SU-DHL-6 (cell line): Measurements from ENCODE around the gene DVL1.

Source experiments
- H2AFZ ChIP-seq: fragments of 200-600 bp; sonication (generic); 2 replicates; pipeline ENCODE4 v1.6.1; 2014; ENCODE audit warnings: low read depth, mild to moderate bottlenecking, moderate library complexity, mixed read lengths, antibody characterized with exemption, low read length; ENCODE audit not compliant: severe bottlenecking
- H3F3A ChIP-seq: fragments of 200-600 bp; shearing (Covaris generic); 2 replicates; pipeline ENCODE4 v1.6.0; 2016; ENCODE audit warnings: antibody characterized with exemption, mild to moderate bottlenecking; ENCODE audit not compliant: insufficient read depth
- H3K27ac ChIP-seq: fragments of 200-600 bp; sonication (generic); 2 replicates; pipeline ENCODE4 v1.5.1; 2016; ENCODE audit warnings: low read depth, mild to moderate bottlenecking, low read length, moderate library complexity, mixed read lengths
- H3K27me3 ChIP-seq: fragments of 200-600 bp; sonication (generic), shearing (Covaris generic); 2 replicates; pipeline ENCODE4 v1.6.0; 2014; ENCODE audit warnings: mild to moderate bottlenecking, low read length
- H3K36me3 ChIP-seq: fragments of 200-600 bp; sonication (generic); 2 replicates; pipeline ENCODE4 v1.6.1; 2014; ENCODE audit warnings: mild to moderate bottlenecking, low read length, mixed read lengths
- H3K4me2 ChIP-seq: fragments of 300-600, 200-600 bp; shearing (Covaris generic), sonication (generic); 2 replicates; pipeline ENCODE4 v1.6.0; 2014; ENCODE audit warnings: low read length, low read depth, mild to moderate bottlenecking; ENCODE audit not compliant: poor library complexity, severe bottlenecking
- H3K4me3 ChIP-seq: fragments of 200-600 bp; sonication (generic); 2 replicates; pipeline ENCODE4 v1.5.1; 2014; ENCODE audit warnings: antibody characterized with exemption, low read length, mild to moderate bottlenecking, mixed read lengths; ENCODE audit not compliant: insufficient read depth, poor library complexity, severe bottlenecking
- H3K79me2 ChIP-seq: fragments of 200-600 bp; sonication (generic); 2 replicates; pipeline ENCODE4 v1.6.1; 2014; ENCODE audit warnings: mild to moderate bottlenecking, low read length, moderate library complexity; ENCODE audit not compliant: insufficient read depth
- H3K9ac ChIP-seq: fragments of 200-600 bp; sonication (generic); 2 replicates; pipeline ENCODE4 v1.7.0; 2014; ENCODE audit warnings: mild to moderate bottlenecking, low read length
- H3K9me2 ChIP-seq: fragments of 200-600 bp; sonication (generic); replicated peaks from 2 replicates; pipeline ENCODE4 v1.6.1; 2014; ENCODE audit warnings: low read length; ENCODE audit not compliant: insufficient read depth
- H3K9me3 ChIP-seq: fragments of 200-600 bp; sonication (generic); 2 replicates; pipeline ENCODE4 v1.6.1; 2014; ENCODE audit warnings: low read length, mixed read lengths; ENCODE audit not compliant: insufficient read depth
- H4K20me1 ChIP-seq: fragments of 200-600 bp; sonication (generic); 2 replicates; pipeline ENCODE4 v1.6.1; 2014; ENCODE audit warnings: low read depth, mild to moderate bottlenecking, antibody characterized with exemption, low read length, moderate library complexity, mixed read lengths
- CTCF ChIP-seq: fragments of 200-600 bp; sonication (generic); IDR thresholded peaks from one replicate; pipeline ENCODE4 v1.5.1; 2017; ENCODE audit warnings: antibody characterized with exemption, mild to moderate bottlenecking, low read length, moderate library complexity; ENCODE audit not compliant: insufficient read depth, poor library complexity, severe bottlenecking
- EZH2phosphoT487 ChIP-seq: fragments of 200-600 bp; sonication (generic), shearing (Covaris generic); conservative IDR thresholded peaks from 2 replicates; pipeline ENCODE4 v1.6.1; 2018; ENCODE audit warnings: mild to moderate bottlenecking, antibody characterized with exemption, low read length, moderate library complexity, mixed read lengths

Gene DVL1

GRCh38 chr1:1357871-1358432 is 8.7 kb upstream of the DVL1 start:
- Histone ChIP-seq H3K27ac (no peak overlapping the region), H3K4me3 (no peak overlapping the region), H3K36me3 (no peaks in the 10 kb centered on the region), H3F3A (no peaks in the 10 kb centered on the region), H3K9ac (no peak overlapping the region), H2AFZ (no peak overlapping the region), H3K9me2 (no peaks in the 10 kb centered on the region), H3K27me3 (no peaks in the 10 kb centered on the region), H4K20me1 (no peaks in the 10 kb centered on the region), H3K4me2 (no peak overlapping the region), H3K9me3 (no peaks in the 10 kb centered on the region), H3K79me2 (no peaks in the 10 kb centered on the region)
- no peak for TF ChIP-seq EZH2phosphoT487
- TF ChIP-seq CTCF, result no peak

DNA sequence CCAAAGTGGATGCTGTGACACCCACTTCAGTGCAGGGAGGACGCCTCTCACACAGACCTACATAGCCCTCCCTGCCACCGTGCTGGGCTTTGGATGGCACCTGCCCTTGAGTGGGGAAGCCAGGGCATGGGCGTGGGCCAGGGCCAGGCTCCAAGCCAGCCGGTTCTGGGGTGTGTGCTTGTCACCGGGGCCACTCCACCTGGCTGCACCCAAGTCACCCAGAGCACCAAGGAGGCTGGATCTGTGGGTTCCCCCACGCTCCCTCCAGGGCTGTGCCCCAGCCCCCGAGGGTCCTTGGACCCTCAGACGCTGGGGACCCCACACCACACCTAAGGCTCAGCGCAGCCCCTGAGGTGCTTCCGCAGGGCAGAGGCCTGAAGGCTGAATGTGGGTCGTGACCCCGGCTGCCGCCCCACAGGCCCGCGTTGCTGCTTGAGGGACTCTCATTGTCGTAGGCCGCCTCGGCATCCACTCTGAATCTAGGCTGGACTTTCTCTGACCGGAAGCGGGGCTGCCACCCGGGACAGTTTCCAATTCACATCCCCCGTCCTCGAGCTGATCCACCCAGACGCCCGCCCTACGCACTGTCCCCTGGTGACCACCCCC is 7.7 kb upstream of the DVL1 start:
- Histone ChIP-seq H3K36me3 (no peaks in the 10 kb centered on the region), H2AFZ (no peak overlapping the region), H3K27me3 (no peaks in the 10 kb centered on the region), H4K20me1 (no peaks in the 10 kb centered on the region), H3K9me2 (no peaks in the 10 kb centered on the region), H3K4me2 (no peak overlapping the region), H3K79me2 (no peaks in the 10 kb centered on the region), H3K4me3 (no peak overlapping the region), H3K9ac (no peak overlapping the region), H3K27ac (no peak overlapping the region), H3F3A (peaks cover 6% of the 10 kb centered on the region; the same call in 1 of the 2 replicates), H3K9me3 (no peaks in the 10 kb centered on the region)
- no peak for TF ChIP-seq CTCF
- no peak for TF ChIP-seq EZH2phosphoT487

DNA sequence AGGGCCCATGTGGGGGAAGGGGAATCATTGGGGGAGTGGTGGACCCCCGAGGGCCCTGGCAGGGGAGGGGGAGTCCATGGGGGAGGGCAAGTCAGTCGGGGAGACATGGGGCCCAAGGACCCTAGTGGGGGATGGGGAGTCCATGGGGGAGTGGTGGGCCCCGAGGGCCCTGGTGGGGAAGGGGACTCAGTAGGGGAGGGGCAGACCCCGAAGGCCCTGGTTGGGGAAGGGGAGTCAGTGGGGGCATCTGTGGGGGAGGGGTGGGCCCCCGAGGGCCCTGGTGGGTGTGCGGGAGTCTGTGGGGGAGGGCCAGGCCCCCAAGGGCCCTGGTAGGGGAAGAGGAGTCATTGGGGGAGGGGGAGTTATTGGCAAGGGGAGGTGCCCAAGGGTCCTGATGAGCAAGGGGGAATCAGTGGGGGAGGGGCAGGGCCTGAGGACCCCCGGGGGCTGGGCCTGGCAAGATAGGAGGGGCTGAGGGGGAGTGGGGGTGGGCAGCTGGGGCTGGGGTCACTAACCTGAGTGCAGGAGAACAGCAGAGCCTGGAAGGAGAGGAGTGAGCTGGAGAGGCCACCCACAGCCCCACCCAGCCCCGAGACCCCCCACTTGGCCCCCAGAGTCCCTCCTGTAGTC is 7.1 kb upstream of the DVL1 start:
- Histone ChIP-seq H3K4me2 (no peak overlapping the region), H3K4me3 (no peak overlapping the region), H3K9ac (no peak overlapping the region), H3K9me2 (no peaks in the 10 kb centered on the region), H3K79me2 (no peaks in the 10 kb centered on the region), H3K9me3 (no peaks in the 10 kb centered on the region), H4K20me1 (no peaks in the 10 kb centered on the region), H3K27me3 (no peaks in the 10 kb centered on the region), H2AFZ (no peak overlapping the region), H3K27ac (no peak overlapping the region), H3K36me3 (no peaks in the 10 kb centered on the region), H3F3A (peaks cover 6% of the 10 kb centered on the region; the same call in 1 of the 2 replicates)
- TF ChIP-seq EZH2phosphoT487 (no peak), CTCF (no peak)
